HG03108 (cell line): ENCODE data around the gene CHST11.

ENCODE experiments used
- ATAC-seq: cut with Tn5 transposase; IDR thresholded peaks from one replicate; pipeline ENCODE4 v1.9.1; 2021; ENCODE audit warnings: moderate library complexity; ENCODE audit not compliant: unreplicated experiment

CHST11 gene

DNA sequence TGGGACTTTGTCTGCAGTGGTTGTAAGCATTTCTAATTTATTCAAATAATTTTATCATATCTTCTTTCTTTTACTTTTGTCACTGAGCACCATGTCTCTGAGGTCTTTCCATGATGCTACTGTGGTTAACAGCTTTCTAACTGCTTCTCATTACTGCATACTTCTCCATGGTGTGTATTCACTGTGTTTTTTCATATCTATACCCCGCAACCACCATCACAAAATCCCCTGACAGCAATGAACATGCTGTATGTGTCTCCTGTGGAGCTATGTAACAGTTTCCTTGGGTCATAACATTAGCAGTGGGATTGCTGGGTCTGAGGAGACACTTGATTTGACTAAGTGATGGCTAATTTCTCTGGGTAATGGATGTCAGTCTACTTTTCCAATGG lies 29.2 kb upstream of the CHST11 start:
- ATAC-seq: no peak

GRCh38 chr12:104433061-104433460 lies 23.7 kb upstream of the CHST11 start:
- no peak for ATAC-seq

DNA sequence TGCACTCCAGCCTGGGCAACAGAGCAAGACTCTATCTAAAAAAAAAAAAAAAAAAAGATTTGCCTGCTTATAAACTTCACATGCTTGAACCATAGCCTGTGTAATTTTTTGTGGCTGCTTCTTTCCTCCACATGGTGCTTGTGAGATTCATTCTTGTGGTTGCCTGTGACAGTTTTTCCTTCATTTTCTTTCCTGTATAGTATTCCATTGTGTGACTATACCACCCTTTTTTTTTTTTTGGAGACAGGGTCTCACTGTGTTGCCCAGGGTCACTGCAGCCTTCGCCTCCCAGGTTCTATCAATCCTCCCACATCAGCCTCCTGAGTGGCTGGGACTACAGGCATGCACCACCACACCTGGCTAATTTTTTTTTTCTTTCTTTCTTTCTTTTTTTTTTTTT lies 22.6 kb upstream of the CHST11 start:
- no peak for ATAC-seq

GRCh38 chr12:104435175-104435574 lies 21.6 kb upstream of the CHST11 start:
- no peak for ATAC-seq

DNA sequence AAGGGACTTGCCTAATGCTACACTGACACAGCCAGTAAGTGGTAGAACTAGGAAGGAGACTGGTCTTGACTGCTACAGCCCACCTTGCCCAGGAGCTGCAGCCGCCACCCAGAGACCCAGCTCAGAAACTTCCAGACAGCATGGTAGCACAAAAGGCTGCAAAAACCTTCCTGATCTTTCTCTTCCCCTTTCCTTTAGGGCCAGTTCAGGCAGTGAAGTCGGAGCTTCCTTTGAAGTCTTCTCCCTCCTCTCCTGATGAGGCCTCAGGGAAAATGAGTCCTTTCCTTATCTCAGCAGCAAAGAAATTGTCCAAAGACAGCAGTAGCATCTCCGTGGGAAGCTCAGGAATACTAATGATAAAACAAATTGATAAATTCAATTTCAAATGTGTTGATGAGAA lies 21.0 kb upstream of the CHST11 start:
- ATAC-seq: no peak

GRCh38 chr12:104436790-104437189 lies 20.0 kb upstream of the CHST11 start:
- no peak for ATAC-seq

GRCh38 chr12:104438134-104438533 lies 18.6 kb upstream of the CHST11 start:
- no peak for ATAC-seq

- no peak for ATAC-seq
Observed at GRCh38 chr12:104439137-104439536, 17.6 kb upstream of the CHST11 start.

DNA sequence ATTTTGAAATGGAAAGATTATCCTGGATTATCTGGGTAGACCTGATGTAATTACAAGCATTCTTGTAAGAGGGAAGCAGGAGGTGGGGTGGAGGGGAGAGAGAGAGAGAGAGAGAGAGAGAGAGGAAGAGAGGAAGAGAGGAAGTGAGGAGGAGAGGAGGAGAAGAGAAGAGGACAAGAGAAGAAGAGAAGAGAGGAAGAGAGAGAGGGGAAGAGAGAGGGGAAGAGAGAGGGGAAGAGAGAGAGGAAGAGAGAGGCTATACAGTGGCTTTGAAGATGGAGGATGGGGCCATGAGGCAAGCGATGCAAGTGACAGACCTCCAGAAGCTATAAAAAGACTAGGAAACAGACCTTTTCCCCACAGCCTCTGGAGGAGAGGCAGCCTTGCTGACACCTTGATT lies 13.7 kb upstream of the CHST11 start:
- ATAC-seq: no peak

GRCh38 chr12:104446646-104447421 lies 9.9 kb upstream of the CHST11 start:
- no peak for ATAC-seq

- no peak for ATAC-seq
Observed at GRCh38 chr12:104448031-104448430, 8.7 kb upstream of the CHST11 start.

GRCh38 chr12:104448451-104448850 lies 8.3 kb upstream of the CHST11 start:
- no peak for ATAC-seq

DNA sequence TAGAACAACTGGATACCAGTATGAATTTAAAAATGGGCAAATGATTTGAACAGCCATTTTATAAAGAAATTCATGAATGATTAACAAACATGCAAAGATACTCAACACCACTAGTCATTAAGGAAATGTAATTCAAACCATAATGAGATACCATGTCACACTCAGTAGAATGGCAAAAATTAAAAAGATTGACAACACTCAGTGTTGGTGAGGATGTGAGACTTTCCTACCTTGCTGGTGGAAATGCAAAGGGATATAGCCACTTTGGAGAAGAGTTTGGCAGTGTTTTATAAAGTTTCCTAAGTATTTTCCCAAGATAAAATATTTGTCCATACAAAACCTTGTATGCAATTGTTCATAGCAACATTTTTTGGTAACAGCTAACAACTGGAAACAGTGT lies 6.0 kb upstream of the CHST11 start:
- ATAC-seq: no peak

DNA sequence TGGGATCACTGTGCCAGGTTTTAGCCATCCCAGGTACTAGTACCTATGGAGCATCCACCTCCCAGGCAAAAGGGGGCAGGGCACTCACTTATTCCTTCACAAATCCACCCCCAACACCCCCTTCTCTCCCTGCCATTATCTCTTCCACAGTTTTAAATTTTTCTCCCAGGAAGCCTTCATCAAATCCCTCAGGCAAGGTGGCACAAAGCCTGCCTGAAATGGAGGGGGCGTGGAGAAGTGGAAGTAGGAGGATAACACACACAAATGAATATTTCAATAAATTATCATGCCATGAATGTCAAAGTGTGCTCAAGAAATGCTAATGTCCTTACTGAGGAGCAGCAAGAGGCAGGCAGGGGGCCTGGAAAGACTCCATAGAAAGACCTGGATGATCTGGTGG lies 4.7 kb upstream of the CHST11 start:
- ATAC-seq: no peak

DNA sequence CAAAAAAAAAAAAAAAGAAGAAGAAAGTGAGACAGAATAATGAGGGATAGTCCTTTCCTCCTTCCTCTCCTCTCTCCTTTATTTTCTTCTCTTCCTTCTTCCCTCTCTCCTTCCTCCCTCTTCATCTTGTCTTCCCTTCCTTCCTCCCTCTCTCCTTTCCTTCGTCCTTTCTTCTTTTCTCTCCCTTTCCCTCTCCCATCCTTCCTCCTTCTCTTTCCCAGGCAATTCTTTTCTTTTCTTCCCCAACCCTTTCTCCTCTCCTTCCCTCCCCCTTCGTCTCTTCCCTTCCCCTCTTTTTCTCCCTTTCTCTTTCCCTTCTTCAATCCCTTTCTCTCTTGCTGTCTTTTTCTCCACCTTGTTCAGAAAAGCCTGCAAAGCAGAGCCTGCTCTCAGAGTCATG lies 3.6 kb upstream of the CHST11 start:
- no peak for ATAC-seq

GRCh38 chr12:104454997-104455396 lies 1.8 kb upstream of the CHST11 start:
- no peak for ATAC-seq

DNA sequence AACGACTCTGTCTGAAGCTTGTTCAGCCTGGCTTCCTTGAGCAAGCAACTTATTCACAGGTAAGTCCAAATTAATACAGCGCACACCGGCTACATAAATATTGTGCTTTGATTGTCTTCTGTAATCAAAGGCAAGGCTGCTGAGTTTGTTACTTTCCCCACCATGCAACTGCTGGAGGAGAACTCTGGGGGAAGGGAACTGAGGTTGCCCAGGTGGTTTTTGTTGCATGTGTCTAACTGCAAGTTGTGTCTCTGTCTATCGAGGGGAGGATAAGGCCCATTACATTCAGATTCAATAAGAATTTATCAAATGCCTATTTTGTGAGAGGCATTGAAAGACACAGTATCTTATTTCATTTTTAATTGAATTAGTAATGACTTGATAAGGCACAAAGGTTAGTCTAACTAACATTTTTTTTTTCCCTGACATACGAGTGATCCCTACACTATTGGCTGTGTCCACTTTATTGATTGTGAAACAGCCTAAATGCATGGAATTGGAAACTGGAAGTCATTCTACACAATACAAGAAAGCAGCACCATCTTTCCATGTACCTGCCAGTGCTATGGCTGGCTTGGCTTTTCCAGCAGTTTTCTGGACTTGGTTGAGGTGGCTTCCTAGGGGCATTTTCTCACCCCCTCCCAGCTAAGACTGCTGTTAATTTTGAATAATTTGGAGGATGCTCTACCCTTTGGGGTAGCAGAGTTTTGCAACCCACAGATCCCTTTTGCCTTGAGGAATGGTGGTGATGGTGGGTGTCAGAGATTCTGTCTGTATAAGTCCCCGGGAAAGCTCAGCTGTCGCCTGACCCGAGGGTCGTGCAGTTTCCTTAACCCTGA lies 951 bp upstream of the CHST11 start:
- no peak for ATAC-seq

DNA sequence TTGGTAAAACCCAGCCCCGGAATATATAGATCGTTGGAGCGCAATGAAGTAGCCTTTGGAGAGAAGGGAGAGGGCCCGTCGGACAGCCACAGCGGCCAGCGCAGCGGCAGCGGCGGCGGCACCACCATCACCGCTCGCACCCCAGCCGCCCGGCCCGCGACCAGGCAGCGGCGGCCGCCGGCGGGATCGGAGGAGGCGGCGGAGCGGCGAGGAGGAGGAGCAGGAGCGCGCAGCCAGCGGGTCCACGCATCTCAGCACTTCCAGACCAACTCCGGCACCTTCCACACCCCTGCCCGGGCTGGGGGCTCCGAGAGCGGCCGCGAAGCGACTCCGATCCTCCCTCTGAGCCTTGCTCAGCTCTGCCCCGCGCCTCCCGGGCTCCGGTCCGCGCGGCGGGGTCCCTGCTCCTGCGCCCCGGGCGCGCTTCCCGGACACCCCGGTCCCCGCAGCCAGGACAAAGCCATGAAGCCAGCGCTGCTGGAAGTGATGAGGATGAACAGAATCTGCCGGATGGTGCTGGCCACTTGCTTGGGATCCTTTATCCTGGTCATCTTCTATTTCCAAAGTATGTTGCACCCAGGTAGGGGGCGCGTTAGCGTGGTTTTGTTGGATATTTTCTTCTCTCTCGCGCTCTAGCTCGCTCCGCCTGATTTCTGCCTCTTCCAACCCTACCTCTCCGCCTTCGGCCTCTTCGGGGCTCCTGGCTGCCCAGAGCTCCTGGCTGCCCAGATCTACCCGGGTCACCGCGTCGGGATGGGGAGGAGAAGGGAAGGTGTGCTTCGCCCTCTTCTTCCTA lies 400 bp downstream of the CHST11 start:
- ATAC-seq: peak; percentile 20

DNA sequence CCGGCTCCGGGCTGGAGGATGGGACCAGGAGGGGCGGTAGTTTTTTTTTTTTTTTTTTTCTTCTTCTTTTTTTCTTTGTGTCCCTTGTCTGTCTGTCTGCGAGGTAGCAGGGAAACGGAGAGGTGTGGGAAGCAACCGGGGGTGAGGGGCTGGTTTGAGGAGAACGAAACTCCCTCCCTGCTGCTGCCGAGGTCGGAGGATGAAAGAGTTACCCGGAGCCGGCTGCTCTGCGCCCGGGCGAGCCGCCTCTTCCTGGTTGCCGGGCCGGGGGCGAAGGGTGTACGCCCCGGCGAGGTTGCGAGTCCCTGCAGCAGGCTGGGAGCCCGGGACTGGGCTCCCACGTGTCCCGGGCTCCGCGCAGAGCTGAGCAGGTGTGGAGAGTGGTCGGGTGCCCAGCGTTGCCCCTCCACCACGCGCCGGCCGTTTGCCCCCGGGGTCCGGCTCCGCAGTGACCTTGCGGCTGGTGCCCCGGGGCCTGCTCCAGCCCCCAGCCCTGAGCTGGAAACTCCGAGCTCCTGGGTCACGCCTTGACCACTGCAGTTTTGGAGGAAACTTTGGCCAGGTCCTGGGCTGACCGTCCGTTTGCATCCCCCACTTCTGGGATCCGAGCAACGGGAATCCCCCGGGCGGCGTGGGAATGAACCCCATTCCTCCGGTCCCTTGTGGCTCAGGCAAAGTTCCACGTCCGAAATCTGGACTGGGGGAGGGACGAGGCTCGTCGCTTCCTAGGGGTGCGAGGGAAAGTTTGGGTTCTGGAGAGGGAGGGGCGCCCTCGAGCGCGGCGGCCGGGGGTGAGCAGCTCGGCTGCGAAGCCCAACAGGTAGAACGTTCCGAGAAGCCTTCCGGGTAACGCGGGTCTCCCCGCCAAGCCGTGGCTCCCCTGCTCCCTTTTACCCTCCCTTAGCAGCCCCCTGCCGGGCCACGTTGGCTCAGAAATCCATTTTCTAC lies 1.3 kb downstream of the CHST11 start:
- ATAC-seq: no peak

GRCh38 chr12:104458694-104459367 lies 2.1 kb downstream of the CHST11 start:
- ATAC-seq: no peak
